BLaER1 (cell line): ENCODE measurements around the gene WNT5B.
"Not testable (repeated sequence)": the region's sequence is repeated elsewhere in the genome, so short reads cannot be mapped to it uniquely, and the experiment has no call there.

Source experiments
- H3K27ac ChIP-seq: shearing (Covaris generic); formaldehyde crosslinking; 2 replicates; pipeline ENCODE4 v1.8.1; 2022
- H3K27me3 ChIP-seq: shearing (Covaris generic); formaldehyde crosslinking; 2 replicates; pipeline ENCODE4 v1.8.1; 2022
- H3K36me3 ChIP-seq: shearing (Covaris generic); formaldehyde crosslinking; 2 replicates; pipeline ENCODE4 v1.8.1; 2022
- H3K4me1 ChIP-seq: shearing (Covaris generic); formaldehyde crosslinking; 2 replicates; pipeline ENCODE4 v1.8.1; 2022
- H3K4me2 ChIP-seq: shearing (Covaris generic); formaldehyde crosslinking; 2 replicates; pipeline ENCODE4 v1.8.1; 2022
- H3K4me3 ChIP-seq: shearing (Covaris generic); formaldehyde crosslinking; 2 replicates; pipeline ENCODE4 v1.8.1; 2022
- H3K9ac ChIP-seq: shearing (Covaris generic); formaldehyde crosslinking; 2 replicates; pipeline ENCODE4 v1.8.1; 2022
- H3K9me3 ChIP-seq: shearing (Covaris generic); formaldehyde crosslinking; 2 replicates; pipeline ENCODE4 v1.8.1; 2022
- H4K20me1 ChIP-seq: shearing (Covaris generic); formaldehyde crosslinking; 2 replicates; pipeline ENCODE4 v1.8.1; 2022
- Cebpa-rat ChIP-seq: shearing (Covaris generic); IDR thresholded peaks from 2 replicates; pipeline ENCODE4 v1.8.1; 2022

Gene WNT5B

GRCh38 chr12:1688086-1688710 is 59.2 kb downstream of the WNT5B start:
- Histone ChIP-seq H3K4me1 (peaks cover 22% of the 10 kb centered on the region), H3K27me3 (no peaks in the 10 kb centered on the region), H3K36me3 (no peaks in the 10 kb centered on the region), H3K4me3 (no peak overlapping the region), H3K9me3 (no peaks in the 10 kb centered on the region), H4K20me1 (peaks cover 21% of the 10 kb centered on the region), H3K27ac (no peak overlapping the region), H3K9ac (no peak overlapping the region), H3K4me2 (no peak overlapping the region)
- no peak for TF ChIP-seq Cebpa-rat

- Histone ChIP-seq H3K9me3 (no peaks in the 10 kb centered on the region), H3K4me2 (peak within 1 kb of the TSS; percentile 90), H3K9ac (peak within 1 kb of the TSS; percentile 96), H4K20me1 (peaks cover 46% of the 10 kb centered on the region), H3K27me3 (no peaks in the 10 kb centered on the region), H3K4me1 (peaks cover 45% of the 10 kb centered on the region), H3K36me3 (peaks cover 13% of the 10 kb centered on the region; the same call in 1 of the 2 replicates), H3K27ac (peak within 1 kb of the TSS; percentile 96), H3K4me3 (peak within 1 kb of the TSS; percentile 92)
- TF ChIP-seq Cebpa-rat: no peak
Observed at GRCh38 chr12:1690578-1691122, 61.6 kb downstream of the WNT5B start, which contains the start of gene ADIPOR2. TSS of gene ADIPOR2 (plus strand) at chr12:1691070. CDS start at chr12:1754344, 63,274 bp downstream.

GRCh38 chr12:1691123-1692007 is 62.3 kb downstream of the WNT5B start:
- H3K4me3 ChIP-seq: peak overlapping the region; percentile 92
- H3K4me2 ChIP-seq: peak overlapping the region; percentile 90
- H4K20me1 ChIP-seq: peaks cover 53% of the 10 kb centered on the region
- peaks cover 53% of the 10 kb centered on the region for H3K4me1 ChIP-seq
- TF ChIP-seq Cebpa-rat: no peak
- peak overlapping the region; percentile 96 for H3K27ac ChIP-seq
- no peaks in the 10 kb centered on the region for H3K27me3 ChIP-seq
- H3K9ac ChIP-seq: peak overlapping the region; percentile 96
- H3K36me3 ChIP-seq: peaks cover 17% of the 10 kb centered on the region; the same call in 1 of the 2 replicates
- no peaks in the 10 kb centered on the region for H3K9me3 ChIP-seq

- H3K36me3 ChIP-seq: peaks cover 26% of the 10 kb centered on the region
- 0 out of 2 replicates have a peak overlapping the region, but pooled peaks have one; percentile 96 for H3K27ac ChIP-seq
- H3K4me1 ChIP-seq: peaks cover 60% of the 10 kb centered on the region
- peak overlapping the region; percentile 90 for H3K4me2 ChIP-seq
- no peaks in the 10 kb centered on the region for H3K27me3 ChIP-seq
- H3K4me3 ChIP-seq: peak overlapping the region; percentile 92
- peak overlapping the region; percentile 96 for H3K9ac ChIP-seq
- H4K20me1 ChIP-seq: peaks cover 62% of the 10 kb centered on the region
- no peak for TF ChIP-seq Cebpa-rat
- H3K9me3 ChIP-seq: no peaks in the 10 kb centered on the region
Observed at GRCh38 chr12:1692226-1692625, 63.2 kb downstream of the WNT5B start.

GRCh38 chr12:1692895-1693610 is 64.0 kb downstream of the WNT5B start:
- H3K9ac ChIP-seq: peak overlapping the region; percentile 11; the same call in 1 of the 2 replicates
- no peaks in the 10 kb centered on the region for H3K9me3 ChIP-seq
- peaks cover 32% of the 10 kb centered on the region for H3K36me3 ChIP-seq
- H4K20me1 ChIP-seq: peaks cover 70% of the 10 kb centered on the region
- no peak overlapping the region for H3K27ac ChIP-seq
- no peak for TF ChIP-seq Cebpa-rat
- peaks cover 61% of the 10 kb centered on the region for H3K4me1 ChIP-seq
- H3K27me3 ChIP-seq: no peaks in the 10 kb centered on the region
- peak overlapping the region; percentile 90 for H3K4me2 ChIP-seq
- H3K4me3 ChIP-seq: peak overlapping the region; percentile 92; the same call in 1 of the 2 replicates

- H3K9me3 ChIP-seq, H3K9ac ChIP-seq, H3K27ac ChIP-seq, H3K27me3 ChIP-seq, H3K4me2 ChIP-seq, H3K4me3 ChIP-seq: not testable (repeated sequence)
- peaks cover 56% of the 10 kb centered on the region for H3K4me1 ChIP-seq
- H3K36me3 ChIP-seq: peaks cover 48% of the 10 kb centered on the region
- H4K20me1 ChIP-seq: peaks cover 90% of the 10 kb centered on the region
Observed at GRCh38 chr12:1695097-1695496, 66.1 kb downstream of the WNT5B start.

GRCh38 chr12:1695886-1696670 is 67.0 kb downstream of the WNT5B start:
- Histone ChIP-seq H3K4me3 (no peak overlapping the region), H3K9ac (no peak overlapping the region), H3K27ac (no peak overlapping the region), H3K9me3 (peaks cover 12% of the 10 kb centered on the region), H3K27me3 (no peaks in the 10 kb centered on the region), H3K36me3 (peaks cover 51% of the 10 kb centered on the region), H3K4me2 (no peak overlapping the region), H3K4me1 (peaks cover 54% of the 10 kb centered on the region), H4K20me1 (peaks cover 100% of the 10 kb centered on the region)
- TF ChIP-seq Cebpa-rat: no peak

- no peak for TF ChIP-seq Cebpa-rat
- Histone ChIP-seq H3K4me3 (no peak overlapping the region), H3K9ac (no peak overlapping the region), H3K4me1 (peaks cover 53% of the 10 kb centered on the region), H3K9me3 (peaks cover 13% of the 10 kb centered on the region), H4K20me1 (peaks cover 100% of the 10 kb centered on the region), H3K27ac (no peak overlapping the region), H3K36me3 (peaks cover 55% of the 10 kb centered on the region), H3K4me2 (no peak overlapping the region), H3K27me3 (no peaks in the 10 kb centered on the region)
Observed at GRCh38 chr12:1696800-1697199, 67.8 kb downstream of the WNT5B start.
